OCI-LY3 (cell line): ENCODE measurements around the gene THSD7B.

Experiments
- H2AFZ ChIP-seq: fragments of 200-600, 300-600 bp; shearing (Covaris generic); 2 replicates; pipeline ENCODE4 v1.6.0; 2014; ENCODE audit warnings: antibody characterized with exemption, low read depth, low read length
- H3K27ac ChIP-seq: fragments of 200-600, 300-600 bp; sonication (generic); 2 replicates; pipeline ENCODE4 v1.5.1; 2014; ENCODE audit warnings: mild to moderate bottlenecking, low read length, moderate library complexity, mixed read lengths
- H3K27me3 ChIP-seq: fragments of 200-600, 300-600 bp; sonication (generic); 2 replicates; pipeline ENCODE4 v1.6.1; 2014; ENCODE audit warnings: low read depth, low read length, mixed read lengths
- H3K36me3 ChIP-seq: fragments of 200-600, 300-600 bp; sonication (generic); replicated peaks from 2 replicates; pipeline ENCODE3; 2014; ENCODE audit warnings: low read depth, low read length, mixed read lengths
- H3K4me1 ChIP-seq: fragments of 300-600, 200-600 bp; sonication (generic); 2 replicates; pipeline ENCODE4 v1.6.1; 2014; ENCODE audit warnings: low read length, mixed read lengths
- H3K4me2 ChIP-seq: fragments of 200-600, 300-600 bp; sonication (generic); 2 replicates; pipeline ENCODE4 v1.6.1; 2014; ENCODE audit warnings: low read length, mixed read lengths
- H3K4me3 ChIP-seq: fragments of 300-600, 200-600 bp; sonication (generic); 2 replicates; pipeline ENCODE4 v1.5.1; 2014; ENCODE audit warnings: antibody characterized with exemption, mild to moderate bottlenecking, low read length, moderate library complexity
- H3K79me2 ChIP-seq: fragments of 300-600, 200-600 bp; shearing (Covaris generic); 2 replicates; pipeline ENCODE4 v1.6.1; 2014; ENCODE audit warnings: mild to moderate bottlenecking, low read length, mixed read lengths
- H3K9ac ChIP-seq: fragments of 300-600, 200-600 bp; shearing (Covaris generic); 2 replicates; pipeline ENCODE4 v1.6.0; 2014; ENCODE audit warnings: mild to moderate bottlenecking, low read length, moderate library complexity
- H3K9me3 ChIP-seq: fragments of 200-600, 300-600 bp; shearing (Covaris generic); 2 replicates; pipeline ENCODE4 v1.6.1; 2014; ENCODE audit warnings: low read length, mixed read lengths; ENCODE audit not compliant: insufficient read depth
- H4K20me1 ChIP-seq: fragments of 200-600, 300-600 bp; sonication (generic); 2 replicates; pipeline ENCODE4 v1.6.1; 2016; ENCODE audit warnings: low read length, mixed read lengths; ENCODE audit not compliant: insufficient read depth
- EZH2phosphoT487 ChIP-seq: fragments of 200-600 bp; shearing (Covaris generic); IDR thresholded peaks from 2 replicates; pipeline ENCODE4 v1.6.1; 2018; ENCODE audit warnings: antibody characterized with exemption, mixed run types, low read depth
- TF ChIP-seq, protein P1 (sequence below): fragments of 200-600, 300-600 bp; sonication (generic); IDR thresholded peaks from 2 replicates; pipeline ENCODE4 v1.5.1; 2014; ENCODE audit warnings: antibody characterized with exemption, low read length, low read depth

The THSD7B gene

DNA sequence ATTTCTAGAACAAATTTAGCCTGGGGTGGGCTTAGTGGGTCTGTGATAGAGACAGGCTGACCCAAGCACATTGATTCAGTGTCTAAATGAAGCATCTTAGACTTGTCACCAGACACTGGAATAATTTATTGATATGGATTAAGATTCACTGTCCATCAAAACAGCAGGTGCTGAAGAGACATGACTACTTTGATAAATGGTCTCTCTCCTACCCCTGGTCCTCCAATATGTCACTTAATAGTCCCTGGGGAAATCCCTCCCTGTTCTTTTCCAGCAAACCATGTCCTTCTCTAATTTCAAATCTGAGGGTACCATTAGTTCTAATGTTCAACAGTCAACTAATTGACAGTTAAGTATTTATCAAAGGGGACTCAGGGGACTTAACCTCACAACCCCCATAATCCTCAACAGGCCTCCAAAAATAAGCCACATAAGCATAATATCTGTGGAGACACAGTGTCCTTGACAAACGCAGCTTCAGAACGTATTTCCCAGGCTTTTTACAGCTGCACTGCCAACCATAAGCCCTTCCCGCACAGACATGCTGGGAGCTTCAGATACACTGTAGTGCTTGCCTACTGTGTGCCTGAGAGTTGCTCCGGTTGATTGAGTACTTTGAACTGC is 391.0 kb downstream of the THSD7B start:
- H3K4me3 ChIP-seq = no peak overlapping the region
- no peaks in the 10 kb centered on the region for H3K9me3 ChIP-seq
- H3K36me3 ChIP-seq = no peaks in the 10 kb centered on the region
- no peak overlapping the region for H3K4me2 ChIP-seq
- H3K9ac ChIP-seq = no peak overlapping the region
- H2AFZ ChIP-seq = no peak overlapping the region
- H3K79me2 ChIP-seq = no peaks in the 10 kb centered on the region
- TF ChIP-seq EZH2phosphoT487 = no peak
- TF ChIP-seq, protein P1, sequence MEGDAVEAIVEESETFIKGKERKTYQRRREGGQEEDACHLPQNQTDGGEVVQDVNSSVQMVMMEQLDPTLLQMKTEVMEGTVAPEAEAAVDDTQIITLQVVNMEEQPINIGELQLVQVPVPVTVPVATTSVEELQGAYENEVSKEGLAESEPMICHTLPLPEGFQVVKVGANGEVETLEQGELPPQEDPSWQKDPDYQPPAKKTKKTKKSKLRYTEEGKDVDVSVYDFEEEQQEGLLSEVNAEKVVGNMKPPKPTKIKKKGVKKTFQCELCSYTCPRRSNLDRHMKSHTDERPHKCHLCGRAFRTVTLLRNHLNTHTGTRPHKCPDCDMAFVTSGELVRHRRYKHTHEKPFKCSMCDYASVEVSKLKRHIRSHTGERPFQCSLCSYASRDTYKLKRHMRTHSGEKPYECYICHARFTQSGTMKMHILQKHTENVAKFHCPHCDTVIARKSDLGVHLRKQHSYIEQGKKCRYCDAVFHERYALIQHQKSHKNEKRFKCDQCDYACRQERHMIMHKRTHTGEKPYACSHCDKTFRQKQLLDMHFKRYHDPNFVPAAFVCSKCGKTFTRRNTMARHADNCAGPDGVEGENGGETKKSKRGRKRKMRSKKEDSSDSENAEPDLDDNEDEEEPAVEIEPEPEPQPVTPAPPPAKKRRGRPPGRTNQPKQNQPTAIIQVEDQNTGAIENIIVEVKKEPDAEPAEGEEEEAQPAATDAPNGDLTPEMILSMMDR = no peak
- no peaks in the 10 kb centered on the region for H3K27me3 ChIP-seq
- H3K4me1 ChIP-seq = no peaks in the 10 kb centered on the region
- H3K27ac ChIP-seq = no peak overlapping the region
- H4K20me1 ChIP-seq = no peaks in the 10 kb centered on the region

DNA sequence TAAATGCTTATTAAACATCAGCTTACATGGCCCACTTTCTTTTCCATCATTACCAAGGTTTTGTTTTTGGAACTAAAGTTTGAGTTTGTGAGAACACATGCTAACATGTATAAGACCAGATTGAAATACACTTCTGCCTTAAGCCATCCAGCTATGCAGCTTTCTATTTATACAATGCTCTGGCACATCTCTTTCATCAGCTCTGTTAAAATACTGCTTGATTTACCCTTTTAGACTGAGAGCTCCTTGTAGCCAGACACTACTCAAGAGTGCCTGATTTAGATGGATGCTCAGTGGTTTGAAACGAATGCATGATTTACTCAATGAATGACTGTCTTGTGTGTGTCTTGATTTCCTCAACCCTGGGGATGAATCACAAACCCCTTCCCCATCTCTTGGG is 392.5 kb downstream of the THSD7B start:
- Histone ChIP-seq H3K9ac (no peak overlapping the region), H4K20me1 (no peaks in the 10 kb centered on the region), H3K27me3 (no peaks in the 10 kb centered on the region), H3K36me3 (no peaks in the 10 kb centered on the region), H3K79me2 (no peaks in the 10 kb centered on the region), H3K4me1 (no peaks in the 10 kb centered on the region), H3K4me2 (no peak overlapping the region), H3K27ac (no peak overlapping the region), H3K4me3 (no peak overlapping the region), H2AFZ (no peak overlapping the region), H3K9me3 (no peaks in the 10 kb centered on the region)
- no peak for TF ChIP-seq EZH2phosphoT487
- TF ChIP-seq, protein P1 = no peak

DNA sequence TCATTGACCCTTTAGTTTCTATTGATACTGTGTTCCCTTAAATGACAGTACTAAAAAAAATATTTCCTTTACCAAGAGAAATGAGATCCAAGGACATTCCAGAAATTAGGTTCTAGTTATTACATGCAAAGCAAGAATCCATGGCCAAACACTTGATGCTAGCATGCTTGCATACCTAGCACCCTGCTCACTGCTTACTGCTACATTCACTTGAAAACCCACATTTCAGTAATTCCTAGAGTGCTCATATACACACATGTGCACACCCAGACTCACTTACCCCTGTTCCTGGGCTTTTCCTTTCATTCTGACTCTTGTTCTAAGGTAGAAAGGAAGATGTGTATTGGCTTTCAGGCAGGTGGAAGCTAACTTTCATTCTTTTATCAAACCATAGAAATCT is 395.9 kb downstream of the THSD7B start:
- Histone ChIP-seq H3K4me1 (no peaks in the 10 kb centered on the region), H2AFZ (no peak overlapping the region), H3K4me3 (no peak overlapping the region), H3K79me2 (no peaks in the 10 kb centered on the region), H3K9ac (no peak overlapping the region), H3K4me2 (no peak overlapping the region), H3K9me3 (no peaks in the 10 kb centered on the region), H3K36me3 (no peaks in the 10 kb centered on the region), H4K20me1 (no peaks in the 10 kb centered on the region), H3K27ac (no peak overlapping the region), H3K27me3 (no peaks in the 10 kb centered on the region)
- TF ChIP-seq EZH2phosphoT487 = no peak
- TF ChIP-seq, protein P1 = no peak

DNA sequence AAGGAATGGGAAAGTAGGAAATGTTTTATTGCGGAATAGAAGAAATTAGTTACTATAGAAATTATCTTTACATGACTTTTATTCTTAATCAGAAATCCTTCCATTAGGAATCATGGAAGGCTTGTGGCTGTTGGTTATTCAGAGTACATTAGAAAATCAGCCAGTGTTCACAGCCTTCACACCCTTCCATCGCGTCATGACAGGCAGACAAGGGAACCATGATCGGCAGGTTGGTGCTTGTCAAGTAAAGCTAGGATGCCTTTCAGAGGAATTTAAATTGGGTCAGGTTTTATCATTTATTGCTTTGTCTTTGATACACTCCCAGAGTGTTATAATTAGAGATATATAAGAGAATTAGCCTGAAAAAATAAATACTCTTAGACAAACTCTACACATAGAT is 400.6 kb downstream of the THSD7B start:
- TF ChIP-seq, protein P1 = no peak
- TF ChIP-seq EZH2phosphoT487 = no peak
- no peaks in the 10 kb centered on the region for H3K9me3 ChIP-seq
- no peak overlapping the region for H3K27ac ChIP-seq
- no peak overlapping the region for H2AFZ ChIP-seq
- no peaks in the 10 kb centered on the region for H4K20me1 ChIP-seq
- H3K4me2 ChIP-seq = no peak overlapping the region
- no peaks in the 10 kb centered on the region for H3K36me3 ChIP-seq
- H3K4me1 ChIP-seq = no peaks in the 10 kb centered on the region
- no peak overlapping the region for H3K4me3 ChIP-seq
- no peaks in the 10 kb centered on the region for H3K27me3 ChIP-seq
- no peak overlapping the region for H3K9ac ChIP-seq
- H3K79me2 ChIP-seq = no peaks in the 10 kb centered on the region
